ENCODE results near the gene SEMA5A. TPM values are rescaled to one million over a fixed set of nuclear protein-coding genes. Genes with fewer than 3 reads are reported as not detected.

Gene SEMA5A
- polyA plus RNA-seq, 1 of the 3 experiments (the other 2 are of a cell fraction), result 0.58 TPM

DNA sequence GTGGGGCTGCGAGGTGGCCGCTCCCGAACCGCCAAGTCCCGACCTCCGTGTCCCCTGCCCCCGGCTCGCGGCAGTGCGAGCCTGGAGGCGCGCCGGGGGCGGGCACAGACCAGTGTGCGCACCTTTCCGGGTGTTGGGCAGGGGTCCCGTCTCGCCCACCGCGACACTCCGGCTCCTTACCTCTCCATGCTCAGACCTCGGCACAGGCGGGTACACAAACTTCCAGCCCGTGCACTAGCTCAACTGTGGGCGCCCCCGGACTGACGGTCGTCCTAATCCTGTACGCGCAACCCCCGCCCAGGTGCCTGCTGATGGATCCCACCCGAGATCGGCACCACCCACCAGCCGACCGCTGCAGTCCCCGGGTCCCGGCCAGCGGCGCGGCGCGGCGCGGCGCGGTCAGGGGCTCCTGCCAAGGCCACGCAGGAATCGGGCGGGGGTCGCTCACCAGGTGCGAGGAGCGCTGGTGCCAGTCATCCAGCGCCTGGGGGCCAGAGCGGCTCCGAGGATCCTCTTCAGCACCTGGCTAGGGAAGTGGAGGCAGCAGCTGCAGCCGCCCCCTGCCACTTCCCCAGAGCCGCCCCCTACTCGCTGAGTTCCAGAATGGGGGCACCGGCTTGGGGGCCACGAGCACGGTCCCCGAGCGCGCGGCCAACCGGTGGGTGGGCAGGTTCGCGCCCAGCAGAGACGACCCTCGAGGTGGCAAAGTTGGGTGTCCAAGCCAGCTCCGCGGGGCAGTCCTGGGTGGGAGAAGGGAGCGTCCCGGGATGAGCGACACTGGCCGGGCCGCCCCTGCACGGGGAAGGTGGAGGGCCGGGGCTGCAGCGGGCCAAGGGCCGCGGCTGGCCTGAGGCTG lies 511 bp downstream of the SEMA5A start:
- Histone ChIP-seq H3F3A (replicated peaks; ENCODE audit: insufficient read depth) (no peaks in the 10 kb centered on the region), H2AFZ (ENCODE audit: low read depth) (peak overlapping the region; percentile 81), H3K4me2 (peak overlapping the region; percentile 96), H3K9ac (peak overlapping the region; percentile 46; the same call in 1 of the 2 replicates), H3K27me3 (ENCODE audit: insufficient read depth) (peaks cover 6% of the 10 kb centered on the region; the same call in 1 of the 2 replicates), H3K36me3 (replicated peaks in 1 of 2; ENCODE audit: control insufficient read depth in 1 of 2, insufficient read depth in 2 of 2, low read length in 1 of 2) (no peaks in the 10 kb centered on the region), H3K9me2 (no peaks in the 10 kb centered on the region), H3K9me3 (no peaks in the 10 kb centered on the region), H3K79me2 (ENCODE audit: insufficient read depth) (peaks cover 3% of the 10 kb centered on the region; the same call in 1 of the 2 replicates), H3K27ac (ENCODE audit: low read depth in 2 of 2, low read length in 1 of 2) (no peak overlapping the region), H3K4me3 (ENCODE audit: low read depth in 2 of 2, low read length in 1 of 2) (peak overlapping the region; percentile 66 to 68), H4K20me1 (ENCODE audit: insufficient read depth) (no peaks in the 10 kb centered on the region), H3K4me1 (ENCODE audit: control insufficient read depth in 1 of 2, insufficient read depth in 2 of 2, low read depth in 1 of 2, low read length in 1 of 2) (peaks cover 4 to 19% of the 10 kb centered on the region in 2 experiments; a peak in 3 of 4 replicates)
- ChIA-PET CTCF (interaction anchor here (0.6 to 3.0 kb wide), 11 partner anchors 9 to 1480 kb away, joined by 3 to 10 read pairs (median 5); no protein-coding TSS in a partner anchor), POLR2A (interaction anchor here (0.6 kb wide), 1 partner anchor 317 kb away, joined by 4 read pairs; no protein-coding TSS in a partner anchor)
- WGBS (ENCODE audit: low lambda C conversion rate), result 3% methylated on average over 6 of the region's 82 CpGs
- TF ChIP-seq ELF1 (IDR thresholded peaks at IDR 0.05) (no peak), SIN3A (IDR thresholded peaks at IDR 0.05; ENCODE audit: borderline replicate concordance, low read depth, low read length) (no peak)
- peak; percentile 56 for DNase-seq

DNA sequence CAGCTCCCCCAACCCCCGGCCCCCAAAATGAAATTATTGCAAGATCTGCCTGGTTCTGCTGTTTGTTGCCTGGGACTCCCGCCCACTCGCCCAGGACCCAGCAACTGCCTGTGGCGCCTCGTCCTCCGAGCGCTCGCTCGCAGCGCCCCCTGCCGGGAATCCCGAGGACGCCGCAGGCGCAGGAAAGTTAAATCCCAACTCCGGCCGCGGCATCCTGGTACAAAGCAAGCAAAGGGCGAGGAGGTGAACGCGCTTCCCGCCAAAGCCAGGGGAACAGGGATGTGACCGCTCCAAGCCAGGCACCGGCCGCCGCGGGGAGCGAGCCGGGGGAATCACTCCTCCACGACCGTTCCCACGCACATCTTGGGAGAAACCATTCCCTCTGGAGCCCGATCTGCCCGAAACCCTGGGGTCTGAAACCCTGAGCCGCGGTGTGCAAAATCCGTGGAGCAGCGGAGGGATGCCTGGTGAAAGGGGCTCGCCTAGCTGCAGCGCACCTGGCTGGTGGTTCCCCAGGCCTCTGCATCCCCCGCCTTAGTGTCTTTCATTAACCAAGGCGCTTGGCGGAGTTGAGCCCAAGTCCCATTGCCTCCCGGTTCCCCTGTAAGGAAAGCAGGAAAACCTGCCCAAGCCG lies 1.3 kb downstream of the SEMA5A start:
- ChIA-PET POLR2A (interaction anchor here (1.0 kb wide), 1 partner anchor 317 kb away, joined by 4 read pairs; no protein-coding TSS in a partner anchor), CTCF (interaction anchor here (0.6 to 3.0 kb wide), 49 partner anchors 9 to 1617 kb away, joined by 3 to 10 read pairs (median 4); no protein-coding TSS in a partner anchor)
- Histone ChIP-seq H3K27me3 (ENCODE audit: insufficient read depth) (peaks cover 6% of the 10 kb centered on the region; the same call in 1 of the 2 replicates), H3K4me1 (ENCODE audit: control insufficient read depth in 1 of 2, insufficient read depth in 2 of 2, low read depth in 1 of 2, low read length in 1 of 2) (peaks cover 4 to 19% of the 10 kb centered on the region in 2 experiments; a peak in 3 of 4 replicates), H3K9ac (peak overlapping the region; percentile 64; the same call in 1 of the 2 replicates), H3K4me3 (ENCODE audit: low read depth in 2 of 2, low read length in 1 of 2) (peak overlapping the region; percentile 66 to 68), H4K20me1 (ENCODE audit: insufficient read depth) (no peaks in the 10 kb centered on the region), H3K36me3 (replicated peaks in 1 of 2; ENCODE audit: control insufficient read depth in 1 of 2, insufficient read depth in 2 of 2, low read length in 1 of 2) (no peaks in the 10 kb centered on the region), H3K4me2 (peak overlapping the region; percentile 96), H3K9me2 (no peaks in the 10 kb centered on the region), H2AFZ (ENCODE audit: low read depth) (peak overlapping the region; percentile 81), H3F3A (replicated peaks; ENCODE audit: insufficient read depth) (no peaks in the 10 kb centered on the region), H3K79me2 (ENCODE audit: insufficient read depth) (peaks cover 3% of the 10 kb centered on the region; the same call in 1 of the 2 replicates), H3K9me3 (no peaks in the 10 kb centered on the region), H3K27ac (ENCODE audit: low read depth in 2 of 2, low read length in 1 of 2) (peak overlapping the region; percentile 46 to 83; a peak in 2 of 4 replicates)
- DNase-seq, result peak; percentile 85
- WGBS (ENCODE audit: low lambda C conversion rate), result under 1% methylated on average over 22 of the region's 45 CpGs
- TF ChIP-seq FOXJ3 (CRISPR knock-in tag; IDR thresholded peaks at IDR 0.05) (peak; percentile 53; the same call in 1 of the 2 replicates), GATA2 (CRISPR knock-in tag; IDR thresholded peaks at IDR 0.05) (no peak), FOSL2 (IDR thresholded peaks at IDR 0.05; ENCODE audit: borderline replicate concordance, low read depth) (no peak), EZH2phosphoT487 (IDR thresholded peaks at IDR 0.05; ENCODE audit: borderline replicate concordance, low read depth) (no peak), CHD2 (IDR thresholded peaks at IDR 0.05; ENCODE audit: low read length, partially characterized antibody) (peak; percentile 30), JUND (IDR thresholded peaks at IDR 0.05) (no peak), NFIC (IDR thresholded peaks at IDR 0.05; ENCODE audit: borderline replicate concordance) (no peak), NRF1 (IDR thresholded peaks at IDR 0.05; ENCODE audit: low read depth, low read length) (0 out of 2 replicates have a peak, but pooled peaks have one; percentile 18), SIN3A (IDR thresholded peaks at IDR 0.05; ENCODE audit: borderline replicate concordance, low read depth, low read length) (peak; percentile 65; the same call in 1 of the 2 replicates), GABPA (IDR thresholded peaks at IDR 0.05; ENCODE audit: low read depth) (no peak), RAD21 (IDR thresholded peaks at IDR 0.05; ENCODE audit: low read length) (peak; percentile 86)
- TF ChIP-seq, protein P1, sequence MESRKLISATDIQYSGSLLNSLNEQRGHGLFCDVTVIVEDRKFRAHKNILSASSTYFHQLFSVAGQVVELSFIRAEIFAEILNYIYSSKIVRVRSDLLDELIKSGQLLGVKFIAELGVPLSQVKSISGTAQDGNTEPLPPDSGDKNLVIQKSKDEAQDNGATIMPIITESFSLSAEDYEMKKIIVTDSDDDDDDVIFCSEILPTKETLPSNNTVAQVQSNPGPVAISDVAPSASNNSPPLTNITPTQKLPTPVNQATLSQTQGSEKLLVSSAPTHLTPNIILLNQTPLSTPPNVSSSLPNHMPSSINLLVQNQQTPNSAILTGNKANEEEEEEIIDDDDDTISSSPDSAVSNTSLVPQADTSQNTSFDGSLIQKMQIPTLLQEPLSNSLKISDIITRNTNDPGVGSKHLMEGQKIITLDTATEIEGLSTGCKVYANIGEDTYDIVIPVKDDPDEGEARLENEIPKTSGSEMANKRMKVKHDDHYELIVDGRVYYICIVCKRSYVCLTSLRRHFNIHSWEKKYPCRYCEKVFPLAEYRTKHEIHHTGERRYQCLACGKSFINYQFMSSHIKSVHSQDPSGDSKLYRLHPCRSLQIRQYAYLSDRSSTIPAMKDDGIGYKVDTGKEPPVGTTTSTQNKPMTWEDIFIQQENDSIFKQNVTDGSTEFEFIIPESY (IDR thresholded peaks at IDR 0.05; ENCODE audit: borderline replicate concordance, low read depth), result no peak
- TF ChIP-seq, protein P2, sequence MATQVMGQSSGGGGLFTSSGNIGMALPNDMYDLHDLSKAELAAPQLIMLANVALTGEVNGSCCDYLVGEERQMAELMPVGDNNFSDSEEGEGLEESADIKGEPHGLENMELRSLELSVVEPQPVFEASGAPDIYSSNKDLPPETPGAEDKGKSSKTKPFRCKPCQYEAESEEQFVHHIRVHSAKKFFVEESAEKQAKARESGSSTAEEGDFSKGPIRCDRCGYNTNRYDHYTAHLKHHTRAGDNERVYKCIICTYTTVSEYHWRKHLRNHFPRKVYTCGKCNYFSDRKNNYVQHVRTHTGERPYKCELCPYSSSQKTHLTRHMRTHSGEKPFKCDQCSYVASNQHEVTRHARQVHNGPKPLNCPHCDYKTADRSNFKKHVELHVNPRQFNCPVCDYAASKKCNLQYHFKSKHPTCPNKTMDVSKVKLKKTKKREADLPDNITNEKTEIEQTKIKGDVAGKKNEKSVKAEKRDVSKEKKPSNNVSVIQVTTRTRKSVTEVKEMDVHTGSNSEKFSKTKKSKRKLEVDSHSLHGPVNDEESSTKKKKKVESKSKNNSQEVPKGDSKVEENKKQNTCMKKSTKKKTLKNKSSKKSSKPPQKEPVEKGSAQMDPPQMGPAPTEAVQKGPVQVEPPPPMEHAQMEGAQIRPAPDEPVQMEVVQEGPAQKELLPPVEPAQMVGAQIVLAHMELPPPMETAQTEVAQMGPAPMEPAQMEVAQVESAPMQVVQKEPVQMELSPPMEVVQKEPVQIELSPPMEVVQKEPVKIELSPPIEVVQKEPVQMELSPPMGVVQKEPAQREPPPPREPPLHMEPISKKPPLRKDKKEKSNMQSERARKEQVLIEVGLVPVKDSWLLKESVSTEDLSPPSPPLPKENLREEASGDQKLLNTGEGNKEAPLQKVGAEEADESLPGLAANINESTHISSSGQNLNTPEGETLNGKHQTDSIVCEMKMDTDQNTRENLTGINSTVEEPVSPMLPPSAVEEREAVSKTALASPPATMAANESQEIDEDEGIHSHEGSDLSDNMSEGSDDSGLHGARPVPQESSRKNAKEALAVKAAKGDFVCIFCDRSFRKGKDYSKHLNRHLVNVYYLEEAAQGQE (IDR thresholded peaks at IDR 0.05; ENCODE audit: low read depth, low read length), result no peak
- TF ChIP-seq, protein P3, sequence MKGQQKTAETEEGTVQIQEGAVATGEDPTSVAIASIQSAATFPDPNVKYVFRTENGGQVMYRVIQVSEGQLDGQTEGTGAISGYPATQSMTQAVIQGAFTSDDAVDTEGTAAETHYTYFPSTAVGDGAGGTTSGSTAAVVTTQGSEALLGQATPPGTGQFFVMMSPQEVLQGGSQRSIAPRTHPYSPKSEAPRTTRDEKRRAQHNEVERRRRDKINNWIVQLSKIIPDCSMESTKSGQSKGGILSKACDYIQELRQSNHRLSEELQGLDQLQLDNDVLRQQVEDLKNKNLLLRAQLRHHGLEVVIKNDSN (IDR thresholded peaks at IDR 0.05; ENCODE audit: borderline replicate concordance, low read depth), result no peak
